ENCODE results near the gene GAPDH. TPM values are rescaled to one million over a fixed set of nuclear protein-coding genes. Genes with fewer than 3 reads are reported as not detected.
"Not testable (repeated sequence)": the region's sequence is repeated elsewhere in the genome, so short reads cannot be mapped to it uniquely, and the experiment has no call there.

The GAPDH gene
- total RNA-seq, 1 experiment from 2014 or later = 12,033 TPM

- peak; percentile 75 for DNase-seq (ENCODE audit: low read depth)
- in situ Hi-C loops (cut with HindIII; ENCODE audit: low pct_unique_long_range_greater_than_20kb, low sequenced_read_pairs) = no loop called here
Observed at GRCh38 chr12:6554168-6555017, 20.1 kb downstream of the GAPDH start.

- no peak for DNase-seq (ENCODE audit: low read depth)
- in situ Hi-C loops (cut with HindIII; ENCODE audit: low pct_unique_long_range_greater_than_20kb, low sequenced_read_pairs) = no loop called here
Observed at GRCh38 chr12:6555018-6555691, 20.8 kb downstream of the GAPDH start.

GRCh38 chr12:6556496-6556817 lies 22.1 kb downstream of the GAPDH start:
- in situ Hi-C loops (cut with HindIII; ENCODE audit: low pct_unique_long_range_greater_than_20kb, low sequenced_read_pairs); DNase-seq (ENCODE audit: low read depth): not testable (repeated sequence)

GRCh38 chr12:6556857-6557256 lies 22.5 kb downstream of the GAPDH start:
- in situ Hi-C loops (cut with HindIII; ENCODE audit: low pct_unique_long_range_greater_than_20kb, low sequenced_read_pairs) = no loop called here
- no peak for DNase-seq (ENCODE audit: low read depth)

- in situ Hi-C loops (cut with HindIII; ENCODE audit: low pct_unique_long_range_greater_than_20kb, low sequenced_read_pairs) = not testable (repeated sequence)
- peak; percentile 61 for DNase-seq (ENCODE audit: low read depth)
Observed at GRCh38 chr12:6558014-6558760, 23.9 kb downstream of the GAPDH start.

GRCh38 chr12:6559500-6559899 lies 25.2 kb downstream of the GAPDH start:
- in situ Hi-C loops (cut with HindIII; ENCODE audit: low pct_unique_long_range_greater_than_20kb, low sequenced_read_pairs) = no loop called here
- DNase-seq (ENCODE audit: low read depth) = no peak

GRCh38 chr12:6560501-6561205 lies 26.3 kb downstream of the GAPDH start:
- DNase-seq (ENCODE audit: low read depth) = no peak
- in situ Hi-C loops (cut with HindIII; ENCODE audit: low pct_unique_long_range_greater_than_20kb, low sequenced_read_pairs) = no loop called here

- in situ Hi-C loops (cut with HindIII; ENCODE audit: low pct_unique_long_range_greater_than_20kb, low sequenced_read_pairs) = no loop called here
- DNase-seq (ENCODE audit: low read depth) = no peak
Observed at GRCh38 chr12:6562881-6563280, 28.6 kb downstream of the GAPDH start.

GRCh38 chr12:6563448-6564050 lies 29.2 kb downstream of the GAPDH start:
- in situ Hi-C loops (cut with HindIII; ENCODE audit: low pct_unique_long_range_greater_than_20kb, low sequenced_read_pairs) = no loop called here
- peak; percentile 32 for DNase-seq (ENCODE audit: low read depth)

GRCh38 chr12:6567112-6567670 lies 32.9 kb downstream of the GAPDH start:
- DNase-seq (ENCODE audit: low read depth) = no peak
- in situ Hi-C loops (cut with HindIII; ENCODE audit: low pct_unique_long_range_greater_than_20kb, low sequenced_read_pairs) = no loop called here

GRCh38 chr12:6569312-6569711 lies 35.0 kb downstream of the GAPDH start:
- in situ Hi-C loops (cut with HindIII; ENCODE audit: low pct_unique_long_range_greater_than_20kb, low sequenced_read_pairs) = no loop called here
- DNase-seq (ENCODE audit: low read depth) = no peak

- in situ Hi-C loops (cut with HindIII; ENCODE audit: low pct_unique_long_range_greater_than_20kb, low sequenced_read_pairs) = no loop called here
- no peak for DNase-seq (ENCODE audit: low read depth)
Observed at GRCh38 chr12:6569786-6570185, 35.5 kb downstream of the GAPDH start.

- in situ Hi-C loops (cut with HindIII; ENCODE audit: low pct_unique_long_range_greater_than_20kb, low sequenced_read_pairs) = no loop called here
- peak; percentile 49 for DNase-seq (ENCODE audit: low read depth)
Observed at GRCh38 chr12:6570264-6570887, 36.1 kb downstream of the GAPDH start.

- no peak for DNase-seq (ENCODE audit: low read depth)
- in situ Hi-C loops (cut with HindIII; ENCODE audit: low pct_unique_long_range_greater_than_20kb, low sequenced_read_pairs) = no loop called here
Observed at GRCh38 chr12:6573001-6573400, 38.7 kb downstream of the GAPDH start.

GRCh38 chr12:6574576-6575295 lies 40.4 kb downstream of the GAPDH start:
- in situ Hi-C loops (cut with HindIII; ENCODE audit: low pct_unique_long_range_greater_than_20kb, low sequenced_read_pairs) = no loop called here
- no peak for DNase-seq (ENCODE audit: low read depth)

GRCh38 chr12:6575648-6576047 lies 41.3 kb downstream of the GAPDH start:
- in situ Hi-C loops (cut with HindIII; ENCODE audit: low pct_unique_long_range_greater_than_20kb, low sequenced_read_pairs) = no loop called here
- DNase-seq (ENCODE audit: low read depth) = no peak

- in situ Hi-C loops (cut with HindIII; ENCODE audit: low pct_unique_long_range_greater_than_20kb, low sequenced_read_pairs) = no loop called here
- DNase-seq (ENCODE audit: low read depth) = no peak
Observed at GRCh38 chr12:6582196-6582595, 47.9 kb downstream of the GAPDH start.

Measured in Caki2 (cell line).